GM12801 (cell line): Measurements from ENCODE around the gene SIK3.

Source experiments
- CTCF ChIP-seq: IDR thresholded peaks from one replicate; pipeline ENCODE4 v1.5.1; 2011; ENCODE audit warnings: control low read depth; ENCODE audit not compliant: insufficient read length; ENCODE audit errors: extremely low read depth

The SIK3 gene

DNA sequence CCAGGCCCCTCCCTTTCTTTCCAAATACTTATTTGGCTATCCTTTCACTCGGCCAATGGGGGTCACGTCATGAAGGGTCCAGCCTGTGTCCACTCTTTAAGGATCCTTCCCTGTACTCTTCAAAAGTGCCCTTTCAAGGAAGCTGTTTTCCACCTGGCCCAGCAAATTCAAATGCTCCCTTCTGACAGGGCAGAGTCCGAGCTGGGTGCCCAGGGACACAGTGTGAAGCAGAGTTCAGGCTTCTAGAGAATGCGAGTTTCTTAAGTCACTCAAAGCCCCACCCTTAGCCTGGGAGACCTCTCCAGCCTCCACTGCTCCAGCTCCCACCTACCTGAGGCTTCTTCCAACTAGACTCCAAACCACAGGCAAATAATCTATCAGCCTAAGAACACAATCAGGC lies 255.3 kb downstream of the SIK3 start:
- TF ChIP-seq CTCF = no peak

GRCh38 chr11:116842117-116842516 lies 256.1 kb downstream of the SIK3 start:
- no peak for TF ChIP-seq CTCF

DNA sequence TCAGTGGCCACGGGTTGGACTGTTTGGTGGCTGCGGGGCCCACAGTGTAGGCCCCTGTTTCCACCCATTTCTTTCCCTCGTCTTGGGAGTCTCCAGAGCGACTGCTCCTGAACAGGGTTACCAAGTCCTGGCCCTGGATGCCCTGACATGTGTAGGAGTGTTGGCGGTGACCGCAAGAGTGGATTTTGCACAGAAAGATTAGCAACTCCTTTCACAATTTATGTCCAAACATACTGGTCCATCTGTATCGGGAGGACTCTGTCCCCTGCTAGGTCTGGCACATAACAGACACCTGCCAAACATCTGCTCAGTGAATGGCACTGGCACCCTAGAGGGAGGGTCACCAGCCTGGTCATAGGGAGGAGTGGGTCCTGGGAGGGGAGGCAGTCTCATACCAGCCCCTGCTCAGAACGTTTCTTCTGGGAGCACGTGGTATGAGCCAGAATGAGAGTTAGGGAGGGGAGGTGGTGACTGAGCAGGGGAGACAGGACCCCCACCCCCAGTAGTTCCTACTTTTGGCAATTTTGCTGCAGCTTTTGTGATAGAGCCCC lies 257.4 kb downstream of the SIK3 start:
- no peak for TF ChIP-seq CTCF

GRCh38 chr11:116840224-116840745 lies 257.9 kb downstream of the SIK3 start:
- no peak for TF ChIP-seq CTCF

- no peak for TF ChIP-seq CTCF
Observed at GRCh38 chr11:116838321-116839084, 259.7 kb downstream of the SIK3 start.

DNA sequence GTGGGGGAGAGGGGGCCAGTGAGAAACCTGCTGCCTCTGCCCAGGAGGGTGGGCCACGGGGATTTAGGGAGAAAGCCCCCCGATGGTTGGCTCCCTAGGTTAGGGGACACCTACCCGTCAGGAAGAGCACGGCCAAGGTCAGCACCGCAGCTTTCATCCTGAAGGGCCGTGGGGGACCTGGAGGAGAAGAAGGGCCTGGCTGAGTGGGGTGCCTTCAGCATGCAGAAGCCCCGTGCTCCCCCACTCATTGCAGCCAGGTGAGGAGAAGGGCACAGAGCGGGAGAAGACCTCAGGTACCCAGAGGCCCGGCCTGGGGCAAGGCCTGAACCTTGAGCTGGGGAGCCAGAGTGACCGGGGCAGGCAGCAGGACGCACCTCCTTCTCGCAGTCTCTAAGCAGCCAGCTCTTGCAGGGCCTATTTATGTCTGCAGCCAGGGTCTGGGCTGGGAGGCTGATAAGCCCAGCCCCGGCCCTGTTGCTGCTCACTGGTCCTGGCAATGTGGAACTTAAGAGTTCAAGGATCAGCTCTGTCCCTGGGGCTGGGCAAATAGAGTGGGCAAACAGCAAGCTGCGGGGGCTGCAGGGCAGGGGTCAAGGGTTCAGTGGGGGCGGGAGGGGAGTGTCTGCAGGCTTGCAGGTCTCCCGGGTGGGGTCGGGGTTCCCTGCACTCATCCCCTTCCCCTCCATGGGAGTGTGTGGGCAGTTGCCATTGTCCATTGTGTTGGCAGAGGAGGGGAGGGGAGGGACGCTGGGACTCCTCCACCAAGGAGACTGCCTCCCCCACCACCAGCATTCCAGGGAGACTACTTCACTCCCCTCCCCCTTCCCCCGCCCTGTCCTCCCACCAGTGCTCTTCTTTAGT lies 260.8 kb downstream of the SIK3 start, which contains the start of gene APOA1:
APOA1 (minus strand) TSS at position 392 of the 861 bp plus-strand sequence; CDS start at position 157, 235 bp downstream.
- TF ChIP-seq CTCF = no peak

DNA sequence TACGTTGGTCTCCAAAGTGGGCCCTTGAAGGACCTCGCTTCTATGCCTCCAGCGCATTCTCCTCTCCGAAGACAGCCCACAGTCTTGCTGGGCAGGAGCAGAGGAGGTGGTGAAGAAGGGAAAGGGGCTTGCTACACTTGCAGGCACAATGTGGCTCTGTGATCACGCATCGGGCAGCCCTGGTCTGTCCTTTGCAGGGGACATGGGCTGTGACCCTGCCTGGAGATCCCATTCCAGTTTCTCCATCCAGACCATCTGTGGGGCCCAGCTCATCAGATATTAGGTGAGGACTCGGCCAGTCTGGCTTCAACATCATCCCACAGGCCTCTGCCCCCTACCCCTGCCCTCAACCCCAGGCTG lies 261.6 kb downstream of the SIK3 start:
- no peak for TF ChIP-seq CTCF
